ENCODE measurements around the gene SMIM38.

SMIM38 gene

DNA sequence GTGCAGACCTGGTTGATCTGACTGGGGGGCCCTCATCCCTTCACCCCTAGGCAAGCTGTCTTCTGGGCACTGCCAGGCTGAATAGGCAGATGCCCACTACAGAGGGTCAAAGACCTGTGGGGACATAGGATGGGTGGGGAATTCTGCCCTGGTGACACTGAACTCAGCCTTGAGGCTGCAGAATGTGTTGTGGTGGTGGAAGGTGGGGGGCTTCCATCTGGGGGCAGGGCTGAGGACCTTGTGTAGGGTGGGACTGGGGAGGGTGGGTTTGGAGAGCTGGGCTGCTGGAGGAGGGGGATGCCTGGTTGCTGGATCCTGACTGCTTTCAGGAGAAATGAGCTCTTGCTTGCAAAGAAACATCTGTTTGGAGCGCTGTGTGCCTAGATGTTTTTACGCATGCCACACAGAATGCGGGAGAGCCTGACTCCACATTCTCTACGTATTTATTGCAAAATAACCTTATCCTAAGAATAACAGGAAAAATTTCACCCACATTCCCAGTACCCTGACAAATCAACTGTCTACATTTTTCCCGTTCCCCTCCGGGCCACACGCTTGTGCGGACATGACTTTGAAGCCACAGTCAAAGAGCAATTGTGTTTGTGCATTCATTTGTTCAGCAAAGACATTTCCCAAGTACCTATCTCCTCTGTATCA lies 18.3 kb downstream of the SMIM38 start:
- no peak for DNase-seq (ENCODE audit: insufficient read length, low spot score)
- FAIRE-seq, result no peak

DNA sequence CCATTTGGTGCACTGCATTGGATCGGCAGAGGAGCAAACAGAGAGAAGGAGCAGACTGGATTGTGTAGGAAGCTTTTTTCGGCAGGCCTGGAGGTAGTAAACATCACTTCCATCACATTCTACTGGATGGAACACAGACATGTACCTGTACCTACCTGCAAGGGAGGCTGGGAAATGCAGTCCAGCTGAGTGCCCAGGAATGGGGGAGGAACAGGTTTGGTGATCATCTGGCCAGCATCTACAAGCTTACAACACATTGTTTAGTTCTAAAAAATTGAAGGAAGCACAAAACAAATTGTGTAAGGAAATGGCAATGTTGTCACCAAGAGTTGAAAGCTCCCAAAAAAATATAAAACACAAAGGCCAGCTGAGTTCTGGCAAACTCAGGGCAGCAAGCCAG lies 19.1 kb downstream of the SMIM38 start:
- DNase-seq (ENCODE audit: insufficient read length, low spot score) (no peak), FAIRE-seq (no peak)

DNA sequence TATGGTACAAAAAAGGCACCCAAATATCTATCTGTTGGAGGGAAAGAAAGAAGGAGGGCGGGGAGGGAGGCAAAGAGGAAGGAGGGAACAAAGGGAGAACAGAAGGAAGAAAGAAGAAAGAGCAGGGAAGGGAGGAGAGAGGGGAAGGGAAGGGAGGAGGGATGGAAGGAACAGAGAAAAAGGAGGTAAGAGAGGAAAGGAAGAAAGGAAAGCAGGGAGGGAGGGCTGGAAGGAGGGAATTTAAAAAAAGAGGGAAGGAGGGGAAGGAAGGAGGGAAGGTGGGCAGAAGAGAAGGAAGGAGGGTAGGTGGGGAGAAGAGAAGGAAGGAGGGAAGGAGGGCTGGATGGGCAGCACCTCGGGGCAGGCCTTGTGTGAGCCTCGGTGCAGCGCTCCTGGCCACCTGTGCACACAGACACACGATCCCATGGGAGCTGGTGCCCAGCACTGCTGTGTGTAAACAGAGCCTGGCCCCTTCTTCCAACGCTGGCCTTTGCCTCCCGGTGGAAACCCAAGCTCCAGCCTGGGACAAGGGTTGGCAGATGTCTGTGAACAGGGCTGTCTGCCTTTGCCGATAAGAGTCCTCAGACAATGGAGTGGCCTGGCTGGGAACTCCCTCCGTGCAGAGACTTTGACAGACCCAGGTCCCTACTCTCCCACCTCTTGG lies 23.2 kb downstream of the SMIM38 start:
- DNase-seq (ENCODE audit: insufficient read length, low spot score), result no peak
- no peak for FAIRE-seq

DNA sequence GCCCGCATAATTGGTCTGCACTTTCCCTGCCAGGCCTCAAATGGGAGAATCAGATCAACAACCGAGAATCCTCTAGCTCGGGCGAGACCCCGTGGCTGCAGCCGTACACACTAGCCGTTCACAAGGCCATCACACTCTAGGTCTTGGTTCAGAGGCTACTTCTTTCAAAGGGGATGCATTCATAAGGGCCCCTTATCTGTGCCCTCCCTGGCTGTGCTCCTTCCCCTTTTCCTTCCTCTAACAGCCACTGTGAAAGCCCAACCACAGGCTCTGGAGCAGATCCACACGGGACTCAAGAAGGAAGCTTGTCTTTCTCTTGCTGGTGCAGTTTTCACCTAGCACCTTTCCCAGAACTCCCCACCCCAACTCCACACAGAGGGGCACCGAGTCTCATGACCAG lies 24.5 kb downstream of the SMIM38 start:
- FAIRE-seq (no peak), DNase-seq (ENCODE audit: insufficient read length, low spot score) (no peak)

DNA sequence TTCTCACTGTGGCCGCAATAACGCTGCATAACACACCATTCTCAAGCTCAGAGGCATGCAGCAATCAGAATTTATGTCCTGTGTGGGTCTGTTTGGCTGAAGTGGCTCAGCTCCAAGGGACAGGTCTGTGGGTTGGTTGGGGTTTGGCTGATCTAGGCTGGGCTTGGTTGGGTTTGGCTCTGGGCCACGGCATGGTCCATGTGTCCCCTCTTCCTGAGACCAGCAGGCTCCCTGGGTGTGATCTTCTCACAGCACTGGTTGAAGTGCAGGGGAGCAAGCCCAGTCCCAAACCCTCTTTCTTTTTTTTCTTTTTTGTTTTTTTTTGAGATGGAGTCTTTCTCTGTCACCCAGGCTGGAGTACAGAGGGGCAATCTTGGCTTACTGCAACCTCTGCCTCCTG lies 25.0 kb downstream of the SMIM38 start:
- FAIRE-seq, result no peak
- DNase-seq (ENCODE audit: insufficient read length, low spot score), result no peak

DNA sequence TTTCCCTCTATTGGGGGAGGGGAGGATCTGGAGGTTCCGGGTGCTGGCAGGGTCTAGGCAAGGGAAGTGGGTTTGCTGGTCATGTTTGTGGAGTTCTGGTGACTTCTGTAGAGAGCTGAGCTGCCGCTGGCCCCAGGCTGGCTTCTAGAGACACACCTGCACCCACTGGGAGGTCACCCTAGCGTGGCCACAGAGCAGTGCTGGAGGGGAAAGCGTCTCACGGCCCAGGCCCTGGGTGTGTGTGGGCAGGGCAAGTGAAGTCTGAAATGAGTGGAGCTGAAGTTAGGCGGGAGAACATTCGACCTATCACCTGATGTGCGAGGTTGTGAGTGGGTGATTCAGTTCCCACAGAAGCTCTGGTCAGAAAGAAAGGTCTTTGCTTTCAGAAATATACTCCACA lies 27.9 kb downstream of the SMIM38 start:
- DNase-seq (ENCODE audit: insufficient read length, low spot score) (no peak), FAIRE-seq (no peak)

DNA sequence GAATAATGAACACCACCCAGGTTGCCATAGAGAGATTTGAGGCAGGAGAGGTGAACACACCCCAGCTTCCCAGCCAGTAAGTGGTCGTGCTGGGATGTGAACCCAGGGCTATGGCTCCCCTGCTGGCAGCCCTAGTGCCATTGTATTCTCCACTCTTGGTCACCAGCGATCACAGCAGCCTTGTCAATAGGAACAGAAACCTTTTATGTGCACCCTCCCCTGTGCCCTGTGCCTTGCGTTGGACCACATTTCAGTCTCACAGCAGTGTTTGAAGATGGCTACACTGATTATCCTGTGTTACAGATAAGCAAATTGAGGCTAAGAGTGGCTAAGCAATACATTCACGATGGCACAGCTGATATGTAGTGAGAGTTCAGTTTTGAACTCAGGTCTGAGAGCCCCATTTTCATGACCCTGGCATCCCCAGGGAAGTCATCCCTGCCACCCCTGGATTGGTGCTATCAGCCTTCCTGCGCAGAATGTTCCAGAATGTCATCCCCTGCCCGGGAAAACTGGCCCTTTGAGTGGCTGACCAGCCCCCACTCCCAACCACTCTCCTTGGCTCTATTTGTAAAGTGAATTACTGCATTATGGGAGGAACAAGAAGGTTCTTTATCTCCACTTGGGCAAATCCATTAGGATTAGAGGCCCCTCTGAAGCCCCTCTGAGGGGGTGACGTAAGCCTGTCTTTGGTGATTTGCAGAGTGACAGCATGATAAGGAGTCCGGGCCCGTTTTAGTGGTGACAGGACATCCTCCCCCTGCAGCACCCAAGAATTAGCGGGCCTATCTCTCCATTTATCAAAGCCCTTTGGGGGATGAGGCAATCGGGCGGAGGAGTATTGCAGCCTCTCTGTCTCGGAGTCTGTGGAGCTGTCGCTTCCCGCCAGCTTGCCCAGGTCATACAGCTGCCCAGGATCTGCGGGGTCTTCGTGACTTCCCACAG lies 30.9 kb downstream of the SMIM38 start:
- peak; percentile 33 for FAIRE-seq
- DNase-seq (ENCODE audit: insufficient read length, low spot score), result no peak

DNA sequence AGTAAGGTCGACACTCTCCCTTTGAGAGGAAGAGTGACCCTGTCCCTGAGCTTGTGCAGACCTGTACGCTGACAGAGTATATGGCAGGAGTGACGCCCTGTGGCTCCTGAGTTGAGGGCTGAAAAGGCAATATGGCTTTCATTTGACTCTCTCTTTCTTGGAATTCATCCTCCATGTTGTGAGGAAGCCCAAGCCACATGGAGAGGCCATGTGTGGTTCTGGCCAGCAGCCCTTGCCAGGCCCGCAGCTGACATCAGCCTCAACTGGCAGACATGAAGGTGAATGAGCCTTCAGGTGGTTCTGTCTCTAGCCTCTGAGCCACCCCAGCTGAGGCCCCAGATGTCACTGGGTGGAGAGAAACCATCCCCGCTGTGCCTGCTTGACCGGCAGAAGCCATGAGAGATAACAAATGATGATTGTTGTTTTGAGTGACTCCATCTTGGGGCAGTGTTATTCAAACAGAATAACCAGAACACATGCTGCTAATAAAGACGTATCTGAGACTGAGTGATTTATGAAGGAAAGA lies 31.9 kb downstream of the SMIM38 start:
- FAIRE-seq, result peak; percentile 54
- no peak for DNase-seq (ENCODE audit: insufficient read length, low spot score)

DNA sequence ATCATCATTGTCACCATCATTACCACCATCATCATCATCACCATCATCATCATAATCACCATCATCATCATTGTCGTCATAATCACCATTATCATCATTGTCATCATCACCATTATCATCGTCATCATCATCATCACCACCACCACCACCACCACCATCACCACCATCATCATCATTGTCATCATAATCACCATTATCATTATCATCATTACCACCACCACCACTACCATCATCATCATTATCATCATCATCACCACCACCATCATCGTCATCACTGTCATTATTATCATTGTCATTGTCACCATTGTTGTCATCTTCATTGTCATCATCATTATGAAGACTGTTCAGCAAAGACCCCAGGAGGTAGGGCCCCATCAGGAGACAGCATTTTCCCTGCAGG lies 33.3 kb downstream of the SMIM38 start:
- DNase-seq (ENCODE audit: insufficient read length, low spot score) (no peak), FAIRE-seq (peak; percentile 99)

DNA sequence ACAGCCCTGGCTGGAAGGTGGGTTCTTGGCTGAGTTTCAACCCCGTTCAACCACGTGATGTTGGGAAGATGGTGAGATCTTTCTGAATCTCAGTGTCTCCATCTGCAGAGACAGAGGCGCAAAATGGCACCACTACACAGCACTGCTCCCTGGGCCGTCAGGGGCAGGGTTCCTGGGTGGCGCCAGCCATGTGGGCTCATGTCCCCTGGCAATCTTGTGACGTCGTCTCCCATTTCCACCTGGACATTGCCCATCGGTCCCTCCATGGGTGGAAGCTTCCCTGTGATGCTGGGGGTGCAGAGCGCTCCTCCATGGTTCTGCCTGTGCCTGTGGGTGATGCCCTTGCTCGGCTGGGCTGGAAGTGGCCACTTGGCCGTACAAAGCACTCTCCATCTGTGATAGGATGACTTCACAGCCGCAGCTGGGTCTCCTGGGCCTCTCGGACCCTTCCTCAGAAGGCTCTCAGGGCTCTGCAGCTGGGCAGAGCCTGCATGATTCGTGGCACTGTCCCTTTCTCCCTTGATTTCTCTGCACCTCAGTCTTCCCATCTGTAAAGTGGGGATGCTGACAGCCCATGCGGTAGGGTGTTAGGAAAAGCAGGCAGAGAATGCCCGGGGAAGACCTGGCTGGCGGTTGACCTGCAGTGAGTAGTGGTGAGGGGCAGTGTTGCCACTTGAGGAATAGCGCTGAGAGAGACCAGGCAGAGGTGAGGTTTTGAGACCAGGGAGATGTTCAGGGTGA lies 35.2 kb downstream of the SMIM38 start:
- FAIRE-seq, result no peak
- DNase-seq (ENCODE audit: insufficient read length, low spot score), result no peak

DNA sequence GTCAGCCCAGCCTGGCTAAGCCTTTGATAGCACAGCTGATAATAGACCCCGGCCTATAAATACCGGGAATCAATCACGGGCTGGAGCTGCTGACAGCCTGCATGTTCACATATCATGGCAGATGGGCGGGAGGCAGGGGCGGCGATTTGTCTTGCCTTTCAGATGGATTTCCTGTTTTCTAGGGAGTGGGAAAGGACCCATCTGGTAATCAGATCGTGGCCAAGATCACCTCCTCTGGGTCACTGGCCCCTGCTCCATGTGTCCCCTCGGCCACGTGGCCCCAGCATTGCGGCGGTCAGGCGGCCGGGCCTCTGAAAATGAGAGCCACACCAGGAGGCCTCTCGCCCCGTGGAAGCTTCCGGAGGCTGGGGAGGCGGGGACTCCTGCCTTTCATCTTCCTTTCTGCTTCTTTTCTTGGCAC lies 36.6 kb downstream of the SMIM38 start:
- FAIRE-seq, result no peak
- DNase-seq (ENCODE audit: insufficient read length, low spot score), result no peak

DNA sequence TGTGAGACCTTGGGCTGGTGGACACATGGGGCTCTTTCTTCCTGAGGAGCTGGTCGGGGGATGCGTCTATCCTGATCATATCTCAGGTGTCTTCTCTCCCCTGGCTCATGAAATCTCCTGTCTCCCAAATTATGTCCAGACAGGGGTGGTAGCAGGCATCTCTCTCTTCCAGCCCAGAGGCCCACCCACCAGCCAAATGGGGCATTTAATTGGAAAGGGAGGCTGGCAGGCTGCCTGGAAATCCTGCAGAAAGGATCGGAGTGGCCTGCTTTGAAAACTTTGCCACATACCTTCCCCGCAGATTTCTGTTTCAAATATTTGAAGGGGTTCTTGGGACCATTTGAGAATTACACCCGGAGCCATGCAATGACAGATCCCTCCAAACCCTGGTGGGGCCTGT lies 37.4 kb downstream of the SMIM38 start:
- FAIRE-seq, result no peak
- DNase-seq (ENCODE audit: insufficient read length, low spot score), result no peak

DNA sequence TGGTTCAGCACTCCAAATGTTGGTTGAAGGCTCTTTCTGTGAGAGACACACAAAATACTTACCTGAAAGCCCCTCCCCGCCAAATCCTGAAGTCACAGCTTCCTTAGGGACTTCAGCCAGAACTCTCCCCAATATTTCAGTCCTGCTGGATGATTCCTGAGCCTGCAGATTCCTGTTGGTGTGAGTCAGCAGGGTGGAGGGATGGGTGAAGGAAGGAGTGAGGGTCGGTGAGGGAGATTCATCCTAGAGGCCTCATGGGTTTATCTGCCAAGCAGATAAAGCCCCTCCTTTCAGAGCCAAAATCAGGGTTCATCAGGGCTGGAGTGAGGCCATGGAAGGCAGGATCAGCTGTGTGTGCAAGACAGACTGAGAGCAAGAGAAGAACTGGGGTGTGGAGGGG lies 37.9 kb downstream of the SMIM38 start:
- FAIRE-seq (peak; percentile 79), DNase-seq (ENCODE audit: insufficient read length, low spot score) (peak; percentile 28)

DNA sequence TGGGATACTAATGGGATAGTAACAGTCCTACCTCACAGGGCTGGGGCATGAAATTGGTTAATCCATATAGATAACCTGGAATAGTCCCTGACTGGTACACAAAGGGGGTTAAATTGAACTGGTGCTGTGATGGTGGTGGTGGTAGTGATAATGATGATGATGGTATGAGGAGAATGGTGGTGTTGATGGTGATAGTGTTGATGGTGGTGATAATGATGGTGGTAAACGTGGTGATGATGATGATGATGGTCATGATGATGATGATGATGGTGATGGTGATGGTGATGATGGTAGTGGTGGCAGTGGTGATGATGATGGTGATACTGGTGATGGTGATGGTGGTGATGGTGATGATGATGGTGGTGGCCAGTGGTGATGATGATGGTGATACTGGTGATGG lies 38.7 kb downstream of the SMIM38 start:
- FAIRE-seq, result no peak
- no peak for DNase-seq (ENCODE audit: insufficient read length, low spot score)

DNA sequence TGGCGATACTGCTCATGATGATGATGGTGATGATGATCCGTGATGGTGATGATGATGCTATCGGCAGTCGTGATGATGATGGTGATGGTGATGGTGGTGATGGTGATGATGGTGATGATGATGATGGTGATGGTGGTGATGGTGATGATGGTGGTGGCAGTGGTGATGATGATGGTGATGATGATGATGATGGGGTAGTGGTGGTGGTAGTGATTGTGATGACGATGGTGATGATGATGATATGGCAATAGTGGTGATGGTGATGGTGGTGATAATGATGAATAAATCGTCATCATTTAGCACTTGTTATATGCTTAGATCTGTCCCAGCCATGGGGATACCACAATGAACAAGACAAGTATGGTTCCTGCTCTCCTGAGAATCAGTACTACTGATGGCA lies 39.2 kb downstream of the SMIM38 start:
- peak; percentile 99 for FAIRE-seq
- no peak for DNase-seq (ENCODE audit: insufficient read length, low spot score)

DNA sequence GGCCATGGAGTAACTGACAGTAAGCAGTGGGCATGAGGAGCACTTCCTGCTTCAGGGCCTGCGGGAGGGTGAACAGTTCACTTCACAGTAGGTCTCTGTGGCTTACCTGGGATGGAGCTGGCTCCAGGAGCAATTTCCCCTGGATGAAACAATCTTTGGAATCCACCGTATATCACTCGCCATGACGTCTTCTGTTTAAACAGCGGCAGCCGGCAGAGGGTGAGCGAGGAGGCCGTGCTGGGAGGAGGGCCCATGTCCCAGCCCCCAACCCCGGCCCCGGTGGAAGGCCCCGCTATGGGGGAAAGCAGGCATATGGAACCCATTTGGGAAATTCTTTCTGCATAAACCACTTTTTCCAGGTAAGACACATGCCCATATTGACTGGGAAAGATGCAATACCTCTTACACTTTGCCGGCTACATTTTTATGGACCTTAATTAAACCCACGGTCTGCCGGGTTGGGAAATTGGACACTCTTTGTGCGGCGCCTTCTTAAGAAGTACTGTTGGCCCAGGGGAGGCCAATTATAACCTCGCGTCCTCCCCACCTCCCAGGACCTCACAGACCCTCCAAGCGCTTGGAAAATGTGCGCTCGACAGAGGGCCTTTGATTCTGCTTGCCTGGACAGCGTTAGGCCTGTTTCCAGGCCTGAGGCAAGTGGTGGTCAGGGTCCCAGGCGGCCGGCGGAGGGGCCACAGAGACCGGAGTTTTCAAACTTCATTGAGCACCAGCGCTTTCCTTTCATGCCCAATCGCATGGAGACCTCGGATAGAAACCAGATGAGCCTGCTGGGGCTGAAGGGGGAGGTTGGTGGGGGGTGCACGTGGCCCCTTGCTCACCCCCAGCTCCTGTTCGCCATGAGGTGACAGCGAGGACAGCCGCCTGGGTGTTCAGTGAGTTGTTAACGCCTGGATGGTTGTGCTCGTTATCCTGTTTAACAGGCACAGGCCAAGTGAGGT lies 40.4 kb downstream of the SMIM38 start:
- FAIRE-seq, result no peak
- DNase-seq (ENCODE audit: insufficient read length, low spot score), result no peak

DNA sequence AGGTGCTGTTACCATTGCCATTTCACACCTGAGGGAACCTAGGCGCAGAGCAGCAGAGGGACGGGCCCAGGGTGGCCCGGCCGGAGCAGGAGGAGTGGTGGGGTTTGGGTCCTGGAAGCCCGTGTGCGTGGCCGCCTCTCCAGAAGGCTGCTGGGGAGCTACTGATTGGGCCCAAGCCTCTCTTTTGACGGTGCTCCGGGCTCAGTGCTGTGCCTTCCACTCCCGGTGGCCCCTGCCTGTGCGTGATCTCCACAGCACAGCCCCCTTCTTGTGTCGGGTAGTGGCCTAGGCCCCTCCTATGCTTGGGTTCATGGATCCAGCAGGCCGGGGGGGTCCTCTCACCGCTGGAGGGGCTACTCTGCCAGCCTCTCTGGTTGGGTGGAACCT lies 41.0 kb downstream of the SMIM38 start:
- FAIRE-seq, result no peak

DNA sequence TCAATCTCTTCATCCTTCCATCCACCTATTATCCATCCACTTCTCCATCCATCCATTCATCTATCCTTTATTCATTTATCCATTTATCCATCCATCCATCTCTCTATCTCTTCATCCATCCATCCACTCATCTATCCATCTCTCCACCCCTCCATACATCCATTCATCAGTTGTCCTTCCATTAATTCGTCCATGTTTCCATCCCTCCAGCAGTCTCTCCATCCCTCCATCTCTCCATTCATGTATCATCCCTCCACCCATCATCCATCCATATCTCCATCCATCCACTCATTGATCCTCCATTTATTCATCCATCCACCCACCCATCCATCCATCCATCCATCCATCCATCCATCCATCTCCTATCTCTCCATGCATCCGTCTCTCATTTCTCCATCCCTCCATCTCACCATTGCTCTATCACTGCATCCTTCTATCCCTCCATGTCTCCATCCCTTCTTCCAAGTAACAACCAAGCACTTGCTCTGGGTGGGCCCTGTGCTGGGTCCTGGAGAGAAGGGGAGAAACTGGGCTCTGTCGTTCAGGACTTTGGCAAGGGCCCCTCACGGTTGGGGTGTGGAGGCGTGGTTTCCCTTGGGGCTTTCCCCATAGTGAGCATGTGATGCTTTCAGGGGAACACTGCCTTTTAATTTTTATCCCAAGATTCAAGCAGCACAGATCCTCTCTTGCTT lies 43.3 kb downstream of the SMIM38 start:
- DNase-seq (ENCODE audit: insufficient read length, low spot score) (no peak), FAIRE-seq (no peak)

More for the DNA sequence above, 41.0 kb downstream of the SMIM38 start:
- no peak for DNase-seq (ENCODE audit: insufficient read length, low spot score)
